MCF 10A (cell line): Measurements from ENCODE around the gene TMA7. TPM values are rescaled to one million over a fixed set of nuclear protein-coding genes. Genes with fewer than 3 reads are reported as not detected.

Source experiments
- BruUV-seq: library from RNA; stranded (reverse); fragments of 400-500 nt; replicated peaks from 2 replicates; lab custom pipeline; 2021; lab: Mats Ljungman, UMichigan
- CTCF ChIA-PET: fragments of 300-600 bp; sonication (Branson Sonifier 250); formaldehyde crosslinking; extraction: SDS; loops from one replicate; lab custom pipeline; 2021; ENCODE audit warnings: antibody characterized with exemption, inconsistent platforms; lab: Yijun Ruan, JAX
- POLR2A ChIA-PET: fragments of 300-600, 350-650 bp; sonication (Branson Sonifier 250); formaldehyde crosslinking; extraction: SDS; loops from one replicate; lab custom pipeline; 2020; ENCODE audit warnings: antibody characterized with exemption, inconsistent platforms; lab: Yijun Ruan, JAX
- DNase-seq: peaks from one replicate; pipeline ENCODE4 v3.0.0-alpha.2; 2018; ENCODE audit not compliant: unreplicated experiment
- H3K27ac Mint-ChIP-seq: one replicate; pipeline ENCODE4 v1.8.0; 2022; ENCODE audit warnings: mild to moderate bottlenecking, low read depth, mixed read lengths; ENCODE audit not compliant: unreplicated experiment
- H3K27me3 Mint-ChIP-seq: one replicate; pipeline ENCODE4 v1.8.0; 2022; ENCODE audit warnings: mixed read lengths; ENCODE audit not compliant: insufficient read depth, unreplicated experiment
- H3K36me3 Mint-ChIP-seq: one replicate; pipeline ENCODE4 v1.8.0; 2022; ENCODE audit warnings: mild to moderate bottlenecking, moderate library complexity, mixed read lengths; ENCODE audit not compliant: insufficient read depth, unreplicated experiment
- H3K4me1 Mint-ChIP-seq: one replicate; pipeline ENCODE4 v1.8.0; 2022; ENCODE audit warnings: mixed read lengths; ENCODE audit not compliant: insufficient read depth, unreplicated experiment
- H3K4me3 Mint-ChIP-seq: one replicate; pipeline ENCODE4 v1.8.0; 2022; ENCODE audit warnings: mild to moderate bottlenecking, moderate library complexity, mixed read lengths; ENCODE audit not compliant: unreplicated experiment
- H3K9me3 Mint-ChIP-seq: one replicate; pipeline ENCODE4 v1.8.0; 2022; ENCODE audit warnings: mixed read lengths; ENCODE audit not compliant: unreplicated experiment
- intact Hi-C: fragments of 100-400 bp; cut with micrococcal nuclease; formaldehyde crosslinking; loops from 2 replicates; pipeline ENCODE4 v1.14.1; 2022
- total RNA-seq: library from RNA; stranded (reverse); gene quantifications from 2 replicates; pipeline ENCODE4 v1.2.3, GENCODE V29; 2022
- TF ChIP-seq, protein P1 (sequence below): fragments of 200-600 bp; IDR thresholded peaks from one replicate; pipeline ENCODE4 v1.8.0; 2022; ENCODE audit warnings: antibody characterized with exemption, mild to moderate bottlenecking; ENCODE audit not compliant: unreplicated experiment

TMA7 gene
- total RNA-seq, 1 experiment from 2014 or later, result 356 TPM

DNA sequence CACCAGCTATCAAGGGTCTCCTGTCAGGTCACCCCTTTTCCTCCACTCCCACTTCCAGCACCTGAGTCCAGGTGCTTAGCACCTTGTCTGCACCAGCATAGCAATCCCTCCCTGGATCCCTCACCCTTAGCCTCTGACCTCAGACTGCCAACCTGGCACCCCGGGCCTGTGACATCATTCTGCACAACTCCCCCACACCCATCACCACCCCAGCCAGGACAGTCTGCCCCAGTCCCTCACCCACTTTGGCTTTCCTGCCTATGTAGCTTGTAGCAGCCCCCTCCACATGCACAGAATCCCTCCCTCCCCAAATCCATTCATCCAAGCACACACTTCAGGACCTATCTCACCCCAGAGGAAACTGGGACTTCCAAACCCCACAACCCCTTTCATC, 9.4 kb upstream of the TMA7 start:
- no TSS peak for BruUV-seq
- peaks cover 43% of the 10 kb centered on the region for H3K36me3 Mint-ChIP-seq
- no peak for DNase-seq
- peak overlapping the region; percentile 99 for H3K4me3 Mint-ChIP-seq
- intact Hi-C loops, result no loop called here
- H3K9me3 Mint-ChIP-seq, result no peaks in the 10 kb centered on the region
- CTCF ChIA-PET, result interaction anchor here (0.5 to 4.3 kb wide), 5 partner anchors 18 to 1518 kb away, joined by 3 to 31 read pairs (median 5); no protein-coding TSS in a partner anchor
- H3K4me1 Mint-ChIP-seq, result peaks cover 65% of the 10 kb centered on the region
- H3K27me3 Mint-ChIP-seq, result no peaks in the 10 kb centered on the region
- TF ChIP-seq, protein P1, sequence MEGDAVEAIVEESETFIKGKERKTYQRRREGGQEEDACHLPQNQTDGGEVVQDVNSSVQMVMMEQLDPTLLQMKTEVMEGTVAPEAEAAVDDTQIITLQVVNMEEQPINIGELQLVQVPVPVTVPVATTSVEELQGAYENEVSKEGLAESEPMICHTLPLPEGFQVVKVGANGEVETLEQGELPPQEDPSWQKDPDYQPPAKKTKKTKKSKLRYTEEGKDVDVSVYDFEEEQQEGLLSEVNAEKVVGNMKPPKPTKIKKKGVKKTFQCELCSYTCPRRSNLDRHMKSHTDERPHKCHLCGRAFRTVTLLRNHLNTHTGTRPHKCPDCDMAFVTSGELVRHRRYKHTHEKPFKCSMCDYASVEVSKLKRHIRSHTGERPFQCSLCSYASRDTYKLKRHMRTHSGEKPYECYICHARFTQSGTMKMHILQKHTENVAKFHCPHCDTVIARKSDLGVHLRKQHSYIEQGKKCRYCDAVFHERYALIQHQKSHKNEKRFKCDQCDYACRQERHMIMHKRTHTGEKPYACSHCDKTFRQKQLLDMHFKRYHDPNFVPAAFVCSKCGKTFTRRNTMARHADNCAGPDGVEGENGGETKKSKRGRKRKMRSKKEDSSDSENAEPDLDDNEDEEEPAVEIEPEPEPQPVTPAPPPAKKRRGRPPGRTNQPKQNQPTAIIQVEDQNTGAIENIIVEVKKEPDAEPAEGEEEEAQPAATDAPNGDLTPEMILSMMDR, result no peak
- peak overlapping the region; percentile 98 for H3K27ac Mint-ChIP-seq
- POLR2A ChIA-PET, result interaction anchor here (0.6 to 20.2 kb wide), 13 partner anchors 9 to 205 kb away, joined by 3 to 749 read pairs (median 4); partner anchors contain the start of genes ATRIP, CCDC51, TMA7 and ZNF589

- H3K4me1 Mint-ChIP-seq, result peaks cover 59% of the 10 kb centered on the region
- no peaks in the 10 kb centered on the region for H3K9me3 Mint-ChIP-seq
- ChIA-PET POLR2A (interaction anchor here (0.5 to 20.2 kb wide), 15 partner anchors 8 to 237 kb away, joined by 3 to 749 read pairs (median 10); partner anchors contain the start of genes ATRIP, CCDC51, NME6 and TMA7), CTCF (interaction anchor here (0.5 to 10.7 kb wide), 7 partner anchors 19 to 1517 kb away, joined by 3 to 647 read pairs (median 31); no protein-coding TSS in a partner anchor)
- H3K27ac Mint-ChIP-seq, result peak overlapping the region; percentile 98
- H3K27me3 Mint-ChIP-seq, result no peaks in the 10 kb centered on the region
- no TSS peak for BruUV-seq
- DNase-seq, result no peak
- intact Hi-C loops, result no loop called here
- TF ChIP-seq, protein P1, result no peak
- peaks cover 37% of the 10 kb centered on the region for H3K36me3 Mint-ChIP-seq
- H3K4me3 Mint-ChIP-seq, result peak overlapping the region; percentile 99
Measured at GRCh38 chr3:48431224-48432029, 8.6 kb upstream of the TMA7 start.

DNA sequence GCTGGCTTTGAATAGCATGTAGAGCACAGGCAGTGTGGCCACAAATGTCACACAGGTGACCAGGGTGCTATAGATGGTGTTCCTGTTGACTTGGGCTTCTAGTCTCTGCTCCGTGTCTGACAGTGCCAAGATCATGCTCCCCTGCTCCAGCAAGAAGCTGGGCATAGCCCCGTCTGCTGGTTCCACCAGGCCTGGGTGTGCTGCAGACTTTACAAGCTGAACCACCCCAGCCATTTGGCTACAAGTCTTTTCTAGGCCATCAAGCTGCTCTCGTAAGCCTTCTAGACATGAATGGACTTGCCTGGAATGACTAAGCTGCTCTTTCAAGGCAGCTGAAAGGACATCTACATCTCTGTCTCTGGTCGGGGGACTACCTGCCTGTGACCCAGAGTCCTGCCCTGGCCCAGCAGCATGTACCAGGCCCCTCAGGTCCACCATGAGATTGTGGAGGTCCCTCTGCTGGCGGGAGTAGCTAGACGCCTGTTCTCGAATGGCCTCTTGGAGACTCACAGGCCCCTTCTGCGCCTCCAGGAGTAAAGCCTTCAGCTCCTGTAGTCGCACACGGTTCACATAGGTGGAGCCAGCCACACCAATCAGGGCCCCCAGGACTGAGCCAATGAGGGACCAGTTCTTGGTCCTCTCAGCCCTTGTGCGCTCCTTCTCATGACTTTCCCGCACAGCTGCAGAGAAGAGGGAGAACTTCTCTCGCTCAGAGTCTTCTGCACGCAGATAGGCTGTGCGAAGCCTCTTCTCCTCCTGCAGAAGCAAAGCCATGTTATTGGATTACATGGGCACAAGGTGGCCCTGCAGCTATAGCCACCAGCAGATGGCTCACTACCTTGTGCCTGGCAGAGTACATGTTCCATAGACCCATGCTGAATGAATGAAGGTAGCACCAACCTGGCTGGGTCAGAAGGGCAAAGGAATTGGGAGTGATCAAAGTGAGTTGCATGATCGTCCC, 7.4 kb upstream of the TMA7 start:
- peak; percentile 90 for DNase-seq
- intact Hi-C loops, result no loop called here
- H3K36me3 Mint-ChIP-seq, result peaks cover 33% of the 10 kb centered on the region
- ChIA-PET CTCF (interaction anchor here (0.6 to 10.7 kb wide), 10 partner anchors 8 to 1518 kb away, joined by 3 to 647 read pairs (median 38); no protein-coding TSS in a partner anchor), POLR2A (interaction anchor here (0.6 to 20.2 kb wide), 29 partner anchors 8 to 1292 kb away, joined by 3 to 749 read pairs (median 5); partner anchors contain the start of genes ATRIP, CELSR3, NME6 and SLC26A6)
- H3K27me3 Mint-ChIP-seq, result no peaks in the 10 kb centered on the region
- H3K4me3 Mint-ChIP-seq, result peak overlapping the region; percentile 99
- TF ChIP-seq, protein P1, result peak; percentile 16
- no TSS peak for BruUV-seq
- H3K4me1 Mint-ChIP-seq, result peaks cover 51% of the 10 kb centered on the region
- peak overlapping the region; percentile 98 for H3K27ac Mint-ChIP-seq
- no peaks in the 10 kb centered on the region for H3K9me3 Mint-ChIP-seq
